HG03432 (cell line): ENCODE measurements around the gene HBS1L.
"Not testable (repeated sequence)": the region's sequence is repeated elsewhere in the genome, so short reads cannot be mapped to it uniquely, and the experiment has no call there.

Experiments used
- ATAC-seq: cut with Tn5 transposase; IDR thresholded peaks from one replicate; pipeline ENCODE4 v1.9.1; 2021; ENCODE audit warnings: mild to moderate bottlenecking, moderate library complexity; ENCODE audit not compliant: unreplicated experiment

The HBS1L gene

DNA sequence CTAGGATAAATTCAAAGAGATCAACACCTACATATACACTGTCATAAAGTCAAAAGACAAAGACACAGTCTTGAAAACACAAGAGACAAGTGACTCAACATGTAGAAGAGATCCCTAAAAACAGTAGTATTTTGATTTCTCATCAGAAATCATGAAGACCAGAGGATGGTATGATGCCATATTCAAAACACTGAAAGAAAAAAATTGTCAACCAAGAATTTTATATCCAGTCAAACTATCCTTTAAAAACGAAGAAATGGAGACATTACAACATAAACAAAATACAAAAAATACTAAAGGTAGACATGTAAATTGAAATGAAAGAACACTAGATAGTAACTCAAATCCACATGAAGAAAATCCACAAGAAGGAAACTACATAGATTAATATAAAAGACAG is 27.3 kb upstream of the HBS1L start:
- no peak for ATAC-seq

DNA sequence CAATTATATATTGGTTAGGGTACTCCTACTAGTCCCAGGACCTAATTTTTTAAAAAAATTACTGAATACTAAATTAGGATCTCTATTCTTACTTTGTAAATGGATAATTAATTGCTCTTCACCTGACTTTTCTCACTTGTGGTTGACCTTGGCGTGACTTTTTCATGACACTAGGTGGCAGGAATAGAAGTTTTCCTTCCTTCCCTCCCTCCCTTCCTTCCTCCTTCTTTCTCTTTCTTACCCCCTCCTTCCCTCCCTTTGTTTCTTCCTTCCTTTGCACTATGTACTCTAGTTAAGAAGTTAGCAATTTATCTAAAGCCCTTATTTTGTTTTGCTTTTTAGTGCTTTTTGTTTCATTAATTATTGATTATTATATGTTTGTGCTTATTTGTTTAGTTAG is 20.4 kb upstream of the HBS1L start:
- no peak for ATAC-seq

DNA sequence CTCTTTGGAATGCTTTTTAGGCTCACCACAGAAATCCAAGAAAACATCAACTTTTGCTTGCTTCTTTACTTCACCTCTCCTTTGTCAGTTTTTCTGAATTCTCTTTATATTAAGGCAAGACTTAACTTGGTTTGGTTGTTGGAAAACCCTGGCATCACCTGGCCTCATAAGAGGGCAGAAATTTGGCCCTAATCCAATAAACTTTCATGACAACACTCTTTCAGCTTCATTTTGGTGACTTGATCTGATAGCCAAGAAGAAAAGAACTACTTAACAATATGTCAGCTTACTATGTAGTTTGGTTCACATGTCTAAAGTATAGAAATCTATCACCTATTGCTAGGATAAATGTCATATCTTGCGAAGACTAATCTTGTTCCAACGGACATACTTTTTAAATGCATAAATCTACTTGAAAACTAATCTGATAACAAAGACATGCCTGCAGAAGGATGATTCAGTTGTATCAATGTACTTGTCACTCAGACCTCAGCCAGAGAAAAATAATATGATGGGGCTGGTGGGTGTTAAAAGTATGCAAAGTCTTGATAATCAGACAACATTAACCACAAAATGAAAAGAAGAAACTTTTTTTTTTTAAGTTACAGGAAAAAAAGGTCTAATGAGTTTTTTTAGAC is 19.3 kb upstream of the HBS1L start:
- no peak for ATAC-seq

GRCh38 chr6:135073217-135073616 is 18.6 kb upstream of the HBS1L start:
- ATAC-seq, result no peak

DNA sequence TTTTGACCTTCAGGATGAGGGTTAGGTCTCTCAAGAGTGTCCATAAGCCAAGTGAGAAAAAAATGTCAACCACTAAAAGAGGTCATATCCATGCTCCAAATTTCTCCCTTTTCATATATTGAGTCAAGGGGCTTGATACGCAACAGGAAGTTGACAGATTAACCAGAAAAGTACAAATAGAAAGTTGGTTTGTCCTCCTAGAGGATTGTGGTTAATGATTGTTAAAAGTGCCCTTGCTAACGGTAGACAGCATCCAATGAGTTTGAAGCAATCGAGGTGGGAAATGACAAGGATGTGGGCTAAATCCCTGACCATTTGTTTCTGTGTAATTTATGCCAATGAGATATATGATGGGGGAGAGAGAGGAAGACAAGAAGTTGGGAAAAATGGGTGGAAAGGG is 18.1 kb upstream of the HBS1L start:
- no peak for ATAC-seq

DNA sequence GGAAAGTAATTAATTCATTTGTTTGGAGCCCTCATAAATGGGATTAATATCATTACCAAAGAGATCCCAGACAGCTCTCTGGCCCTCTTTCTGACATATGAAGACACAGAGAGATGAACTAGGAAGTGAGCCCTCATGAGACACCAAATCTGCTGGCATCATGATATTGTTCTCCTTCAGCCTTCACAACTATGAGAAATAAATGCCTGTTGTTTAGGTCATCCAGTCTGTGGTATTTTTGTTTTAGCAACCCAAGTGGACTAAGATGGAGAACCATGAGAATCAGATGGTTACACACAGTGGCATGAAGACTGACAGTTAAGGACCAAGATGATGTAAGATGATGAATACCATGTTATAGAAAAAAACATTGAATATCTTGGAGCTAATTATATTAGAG is 16.9 kb upstream of the HBS1L start:
- no peak for ATAC-seq

DNA sequence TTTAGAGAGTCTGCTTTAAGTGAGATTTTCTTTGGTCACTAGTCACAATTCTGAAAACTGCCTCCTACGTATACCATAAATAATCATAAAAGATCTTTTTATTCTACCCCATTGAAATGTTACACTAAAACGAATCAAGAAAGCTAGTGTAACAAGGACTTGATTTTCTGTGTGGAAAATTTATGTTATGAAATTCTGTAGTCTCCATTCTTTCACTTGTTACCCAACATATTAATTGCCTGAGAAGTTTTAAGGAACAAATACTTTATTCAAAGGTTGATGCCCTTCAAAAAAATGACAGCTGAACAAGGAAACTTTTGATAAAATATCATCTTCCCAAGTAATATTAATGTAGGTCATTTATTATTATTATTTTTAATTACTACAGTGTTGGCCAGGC is 13.3 kb upstream of the HBS1L start:
- ATAC-seq, result no peak

GRCh38 chr6:135066806-135067205 is 12.2 kb upstream of the HBS1L start:
- ATAC-seq, result no peak

- no peak for ATAC-seq
Observed at GRCh38 chr6:135066397-135066796, 11.8 kb upstream of the HBS1L start.

- no peak for ATAC-seq
Observed at GRCh38 chr6:135064586-135064985, 10.0 kb upstream of the HBS1L start.

GRCh38 chr6:135063926-135064325 is 9.3 kb upstream of the HBS1L start:
- ATAC-seq, result no peak

DNA sequence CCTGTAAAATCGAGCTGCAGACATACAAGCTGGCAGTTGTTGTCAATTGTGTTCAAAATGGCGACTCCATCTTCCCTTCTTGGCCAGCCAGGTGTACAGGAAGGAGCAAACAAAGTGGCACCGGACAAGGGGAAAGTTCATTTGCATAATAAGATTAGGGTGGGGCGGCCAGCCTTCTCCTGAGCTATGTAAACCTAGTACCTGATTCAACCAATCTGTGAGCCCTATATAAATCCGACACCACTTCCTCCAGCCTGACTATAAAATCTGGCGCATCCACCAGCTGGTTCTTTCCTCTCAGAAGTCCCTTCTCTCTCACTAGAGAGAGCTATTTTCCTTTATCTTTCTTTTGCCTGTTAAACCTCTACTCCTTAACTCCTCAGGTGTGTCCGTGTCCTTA is 8.1 kb upstream of the HBS1L start:
- no peak for ATAC-seq

DNA sequence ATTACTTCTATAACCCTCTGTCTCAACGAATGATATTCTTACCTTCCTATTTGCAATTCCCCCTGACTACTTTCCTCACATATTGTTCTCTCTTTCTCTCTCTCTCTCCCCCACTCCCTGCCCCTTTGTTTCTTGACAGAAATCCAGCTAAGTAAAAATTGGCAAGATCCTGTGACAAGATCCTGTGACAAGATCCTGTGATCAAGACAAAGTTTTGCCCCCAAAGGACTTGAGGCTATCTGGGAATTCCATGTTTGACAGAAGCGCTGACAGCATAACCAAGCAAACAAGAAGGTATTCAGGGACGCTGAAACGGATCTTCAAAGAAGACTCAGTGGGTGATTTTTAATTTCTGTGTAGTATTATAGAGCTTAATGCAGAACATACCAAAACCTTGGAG is 5.5 kb upstream of the HBS1L start:
- ATAC-seq, result no peak

- not testable (repeated sequence) for ATAC-seq
Observed at GRCh38 chr6:135058299-135058698, 3.7 kb upstream of the HBS1L start.

- ATAC-seq, result no peak
Observed at GRCh38 chr6:135056632-135057031, 2.0 kb upstream of the HBS1L start.

GRCh38 chr6:135054226-135054568 is 425 bp downstream of the HBS1L start:
- ATAC-seq, result peak; percentile 10

DNA sequence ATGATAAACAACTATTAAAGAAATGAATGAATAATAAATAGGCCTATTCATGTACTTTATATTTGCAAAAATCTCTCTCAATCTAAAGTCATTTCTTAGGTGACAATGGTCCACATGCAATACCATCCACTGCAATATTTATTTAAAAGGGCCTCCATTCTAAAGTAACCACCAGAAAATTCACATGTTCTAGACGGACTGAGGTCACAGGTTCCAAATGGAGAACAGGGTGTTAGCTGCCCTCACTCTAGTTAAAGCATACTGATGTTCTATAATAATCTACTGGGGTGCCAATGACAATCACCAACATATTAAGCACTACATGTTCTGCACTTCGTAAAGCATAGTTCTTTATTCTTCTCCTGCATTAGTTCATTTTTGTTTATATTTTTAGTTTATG is 1.2 kb downstream of the HBS1L start:
- no peak for ATAC-seq

DNA sequence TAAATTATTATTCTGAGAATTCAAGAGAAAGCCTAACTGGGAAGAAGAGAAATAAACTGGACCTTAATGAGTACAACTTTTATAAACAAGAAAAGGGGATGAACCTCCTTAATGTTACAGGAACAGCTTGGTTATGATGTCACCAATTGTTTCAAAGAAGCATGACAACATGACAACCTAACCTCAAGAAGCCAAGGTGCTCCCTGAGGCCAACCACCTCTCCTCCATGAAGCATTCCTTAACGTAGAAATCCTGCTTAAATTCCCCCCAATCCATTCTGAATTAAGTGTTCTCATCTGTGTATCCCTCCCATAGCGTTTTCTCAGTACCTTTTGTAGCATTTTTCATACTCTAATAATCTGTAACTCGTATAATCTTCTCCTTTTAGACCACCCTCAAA is 1.7 kb downstream of the HBS1L start:
- ATAC-seq, result no peak

DNA sequence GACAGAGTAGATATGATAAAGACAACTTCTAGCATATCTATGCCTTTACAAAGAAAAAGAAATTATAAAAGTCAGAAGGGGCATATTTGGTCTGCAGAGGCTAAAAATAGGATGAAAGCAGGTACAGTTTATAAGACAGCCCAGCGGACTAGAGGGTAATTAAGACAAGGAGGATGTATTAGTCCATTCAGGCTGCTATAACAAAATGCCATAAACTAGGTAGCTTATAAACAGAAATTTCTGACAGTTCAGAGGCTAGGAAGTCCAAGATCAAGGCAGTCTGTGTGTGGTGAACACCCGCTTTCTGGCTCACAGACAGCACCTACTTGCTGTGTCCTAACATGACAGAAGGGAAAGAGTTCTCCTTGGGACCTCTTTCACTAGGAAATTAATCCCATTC is 5.7 kb downstream of the HBS1L start:
- no peak for ATAC-seq

GRCh38 chr6:135047336-135047735 is 7.3 kb downstream of the HBS1L start:
- ATAC-seq, result no peak

DNA sequence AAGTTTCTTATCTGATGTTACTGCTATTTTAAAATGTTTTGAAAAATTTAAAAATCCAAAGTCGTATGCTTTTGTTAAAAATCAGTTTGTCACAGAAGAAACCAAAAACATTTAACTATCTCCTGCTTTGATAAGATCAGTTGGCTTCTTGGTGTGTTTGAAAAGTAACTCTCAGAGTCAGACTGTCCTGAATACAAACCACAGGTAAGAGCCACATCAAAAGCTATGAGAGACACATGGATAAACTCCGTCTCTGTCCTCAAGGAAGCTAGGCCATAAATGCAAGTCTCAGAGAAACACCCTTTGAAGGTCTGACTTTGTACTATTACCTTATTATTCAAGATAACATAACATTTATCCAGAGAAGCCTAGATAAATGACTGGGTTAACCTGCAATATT is 7.7 kb downstream of the HBS1L start:
- ATAC-seq, result no peak

DNA sequence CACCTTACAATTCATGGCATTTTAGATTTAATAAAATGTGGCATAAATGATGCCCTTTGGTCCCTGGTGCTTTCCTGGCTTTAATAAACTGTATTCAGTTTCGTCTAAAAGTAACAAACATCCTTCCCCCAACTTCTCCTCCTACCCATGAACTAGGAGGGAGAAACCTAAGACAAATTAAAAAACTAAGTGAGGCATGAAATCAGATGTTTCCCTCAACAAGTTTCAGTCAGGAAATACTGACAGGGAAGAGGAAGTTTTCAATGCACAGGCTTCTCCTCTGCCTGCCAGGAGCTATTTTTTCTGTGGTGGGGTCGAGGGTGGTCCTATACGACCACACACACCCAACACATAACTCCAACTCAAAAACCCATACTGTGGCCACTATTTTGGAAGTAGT is 10.0 kb downstream of the HBS1L start:
- no peak for ATAC-seq

- no peak for ATAC-seq
Observed at GRCh38 chr6:135043846-135044245, 10.8 kb downstream of the HBS1L start.

DNA sequence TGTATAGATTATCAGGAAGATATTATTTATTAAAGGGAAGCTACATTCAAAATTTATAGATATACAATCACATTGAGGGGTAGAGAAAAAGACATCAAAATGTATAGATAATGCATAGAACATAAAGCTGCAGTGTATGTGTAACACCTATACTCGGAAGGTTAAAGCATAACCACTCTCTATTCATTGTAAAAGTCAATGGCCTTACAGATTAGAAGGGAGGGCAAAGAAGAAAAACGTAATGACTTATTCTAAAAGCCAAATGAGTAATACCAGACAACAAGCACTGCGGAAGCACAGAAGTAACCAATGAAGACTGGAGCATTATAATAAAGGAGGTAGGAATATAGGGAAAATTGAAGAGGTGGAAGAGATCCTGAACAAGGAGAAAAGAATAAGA is 11.3 kb downstream of the HBS1L start:
- no peak for ATAC-seq
